Measurements from ENCODE around the gene LY6G5B.

GRCh38 chr6:31642798-31643570 lies 26.8 kb upstream of the LY6G5B start:
- no peak for TF ChIP-seq CTCF (IDR thresholded peaks at IDR 0.05; ENCODE audit: low read length)
- no peak for TF ChIP-seq EZH2 (optimal IDR thresholded peaks at IDR 0.05; ENCODE audit: low read depth, low read length)
